HG02885 (cell line): ENCODE results near the gene SEC14L1.

Experiments used
- ATAC-seq: cut with Tn5 transposase; IDR thresholded peaks from one replicate; pipeline ENCODE4 v1.9.1; 2021; ENCODE audit warnings: mild to moderate bottlenecking; ENCODE audit not compliant: unreplicated experiment, poor library complexity

The SEC14L1 gene

GRCh38 chr17:77186141-77186604 lies 45.4 kb downstream of the SEC14L1 start:
- no peak for ATAC-seq

- ATAC-seq = peak; percentile 43
Observed at GRCh38 chr17:77188084-77189066, 47.6 kb downstream of the SEC14L1 start.

- ATAC-seq = no peak
Observed at GRCh38 chr17:77189148-77189547, 48.4 kb downstream of the SEC14L1 start.

GRCh38 chr17:77190576-77190975 lies 49.8 kb downstream of the SEC14L1 start:
- ATAC-seq = no peak

- ATAC-seq = no peak
Observed at GRCh38 chr17:77191244-77191643, 50.5 kb downstream of the SEC14L1 start.

GRCh38 chr17:77193653-77194052 lies 52.9 kb downstream of the SEC14L1 start:
- no peak for ATAC-seq

GRCh38 chr17:77194179-77194578 lies 53.4 kb downstream of the SEC14L1 start:
- no peak for ATAC-seq

GRCh38 chr17:77196251-77196650 lies 55.5 kb downstream of the SEC14L1 start:
- ATAC-seq = no peak

GRCh38 chr17:77197115-77197514 lies 56.3 kb downstream of the SEC14L1 start:
- no peak for ATAC-seq

GRCh38 chr17:77200711-77201110 lies 59.9 kb downstream of the SEC14L1 start:
- ATAC-seq = no peak

- ATAC-seq = no peak
Observed at GRCh38 chr17:77203436-77203835, 62.7 kb downstream of the SEC14L1 start.

GRCh38 chr17:77203846-77204245 lies 63.1 kb downstream of the SEC14L1 start:
- ATAC-seq = no peak

GRCh38 chr17:77204536-77204935 lies 63.8 kb downstream of the SEC14L1 start:
- ATAC-seq = no peak

- ATAC-seq = no peak
Observed at GRCh38 chr17:77205396-77206125, 64.8 kb downstream of the SEC14L1 start.

- ATAC-seq = no peak
Observed at GRCh38 chr17:77206158-77206956, 65.6 kb downstream of the SEC14L1 start.

- no peak for ATAC-seq
Observed at GRCh38 chr17:77207689-77208216, 67.0 kb downstream of the SEC14L1 start.

GRCh38 chr17:77208217-77208808 lies 67.5 kb downstream of the SEC14L1 start:
- no peak for ATAC-seq

GRCh38 chr17:77208856-77209255 lies 68.1 kb downstream of the SEC14L1 start:
- no peak for ATAC-seq

- no peak for ATAC-seq
Observed at GRCh38 chr17:77209330-77209748, 68.6 kb downstream of the SEC14L1 start.

GRCh38 chr17:77210331-77210730 lies 69.6 kb downstream of the SEC14L1 start:
- ATAC-seq = no peak
